HG03558 (cell line): ENCODE data around the gene TBX21.

ENCODE experiments used
- ATAC-seq: cut with Tn5 transposase; IDR thresholded peaks from one replicate; pipeline ENCODE4 v1.9.1; 2021; ENCODE audit warnings: moderate number of reproducible peaks; ENCODE audit not compliant: unreplicated experiment; ENCODE audit errors: extremely low read depth

Gene TBX21, protein sequence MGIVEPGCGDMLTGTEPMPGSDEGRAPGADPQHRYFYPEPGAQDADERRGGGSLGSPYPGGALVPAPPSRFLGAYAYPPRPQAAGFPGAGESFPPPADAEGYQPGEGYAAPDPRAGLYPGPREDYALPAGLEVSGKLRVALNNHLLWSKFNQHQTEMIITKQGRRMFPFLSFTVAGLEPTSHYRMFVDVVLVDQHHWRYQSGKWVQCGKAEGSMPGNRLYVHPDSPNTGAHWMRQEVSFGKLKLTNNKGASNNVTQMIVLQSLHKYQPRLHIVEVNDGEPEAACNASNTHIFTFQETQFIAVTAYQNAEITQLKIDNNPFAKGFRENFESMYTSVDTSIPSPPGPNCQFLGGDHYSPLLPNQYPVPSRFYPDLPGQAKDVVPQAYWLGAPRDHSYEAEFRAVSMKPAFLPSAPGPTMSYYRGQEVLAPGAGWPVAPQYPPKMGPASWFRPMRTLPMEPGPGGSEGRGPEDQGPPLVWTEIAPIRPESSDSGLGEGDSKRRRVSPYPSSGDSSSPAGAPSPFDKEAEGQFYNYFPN

DNA sequence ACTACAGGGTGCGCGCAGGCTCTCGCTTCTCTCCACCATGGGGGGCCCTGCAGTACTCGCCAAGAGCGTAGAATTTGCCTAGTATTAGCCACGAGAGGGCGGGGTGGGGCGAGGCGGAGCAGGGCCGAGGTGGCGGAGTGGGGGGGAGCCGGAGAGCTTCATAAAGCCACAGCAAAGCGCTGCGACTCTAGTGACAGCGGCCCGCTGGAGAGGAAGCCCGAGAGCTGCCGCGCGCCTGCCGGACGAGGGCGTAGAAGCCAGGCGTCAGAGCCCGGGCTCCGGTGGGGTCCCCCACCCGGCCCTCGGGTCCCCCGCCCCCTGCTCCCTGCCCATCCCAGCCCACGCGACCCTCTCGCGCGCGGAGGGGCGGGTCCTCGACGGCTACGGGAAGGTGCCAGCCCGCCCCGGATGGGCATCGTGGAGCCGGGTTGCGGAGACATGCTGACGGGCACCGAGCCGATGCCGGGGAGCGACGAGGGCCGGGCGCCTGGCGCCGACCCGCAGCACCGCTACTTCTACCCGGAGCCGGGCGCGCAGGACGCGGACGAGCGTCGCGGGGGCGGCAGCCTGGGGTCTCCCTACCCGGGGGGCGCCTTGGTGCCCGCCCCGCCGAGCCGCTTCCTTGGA is at the start of gene TBX21:
TSS of gene TBX21 (plus strand) at position 190 of the 627 bp plus-strand sequence. CDS start at position 409, 219 bp downstream.
- ATAC-seq = no peak

DNA sequence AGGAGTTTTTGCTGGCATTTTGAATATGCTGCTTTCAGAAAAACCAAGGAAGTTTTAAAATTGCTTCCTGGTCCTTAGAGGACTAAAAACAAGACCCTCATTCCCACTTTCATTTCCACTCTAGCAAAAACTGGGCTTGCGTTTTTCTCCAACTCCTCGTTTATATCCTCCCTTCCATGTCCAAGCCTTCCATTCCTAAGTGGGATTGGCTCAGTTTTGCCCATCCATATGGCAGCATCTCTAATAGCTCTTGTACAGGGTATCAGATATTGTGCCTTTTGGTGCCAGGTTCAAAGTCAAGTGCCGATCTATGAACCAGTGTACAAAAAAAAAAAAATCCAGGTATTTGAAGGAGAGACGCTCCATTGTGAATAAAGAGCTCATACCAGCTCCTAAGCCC is 49.0 kb upstream of the TBX21 start:
- no peak for ATAC-seq

DNA sequence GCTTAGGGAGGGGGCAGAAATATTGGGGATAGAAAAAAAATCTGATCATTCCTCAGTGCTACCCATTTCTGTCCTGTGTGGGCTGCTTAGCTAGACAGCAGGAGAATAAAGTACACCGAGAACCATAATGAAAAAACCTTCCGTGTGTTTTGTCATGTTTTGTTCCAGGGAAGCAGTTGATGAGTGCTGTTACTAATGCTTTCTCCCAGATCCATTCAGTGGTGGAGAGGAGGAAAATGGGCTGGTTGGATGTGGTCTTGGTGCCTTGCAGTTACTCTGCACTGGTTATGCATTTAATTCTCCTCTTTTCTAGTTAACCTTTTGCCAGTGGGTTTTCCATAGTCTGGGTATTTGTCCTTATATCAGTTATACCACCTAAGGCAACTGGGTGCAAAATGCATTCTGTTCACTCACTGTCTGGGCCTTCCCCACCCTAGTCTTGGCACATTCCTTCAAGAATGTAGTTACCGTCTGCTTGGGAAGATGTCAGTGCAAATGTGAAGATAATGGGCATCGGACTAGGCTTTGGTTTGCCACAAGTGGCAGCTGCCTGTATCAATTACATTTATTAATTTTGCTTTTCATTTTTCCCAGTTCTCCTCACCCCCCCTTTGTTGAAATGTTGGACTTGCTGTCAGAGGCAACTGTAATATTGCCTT is 48.4 kb upstream of the TBX21 start:
- ATAC-seq = no peak

DNA sequence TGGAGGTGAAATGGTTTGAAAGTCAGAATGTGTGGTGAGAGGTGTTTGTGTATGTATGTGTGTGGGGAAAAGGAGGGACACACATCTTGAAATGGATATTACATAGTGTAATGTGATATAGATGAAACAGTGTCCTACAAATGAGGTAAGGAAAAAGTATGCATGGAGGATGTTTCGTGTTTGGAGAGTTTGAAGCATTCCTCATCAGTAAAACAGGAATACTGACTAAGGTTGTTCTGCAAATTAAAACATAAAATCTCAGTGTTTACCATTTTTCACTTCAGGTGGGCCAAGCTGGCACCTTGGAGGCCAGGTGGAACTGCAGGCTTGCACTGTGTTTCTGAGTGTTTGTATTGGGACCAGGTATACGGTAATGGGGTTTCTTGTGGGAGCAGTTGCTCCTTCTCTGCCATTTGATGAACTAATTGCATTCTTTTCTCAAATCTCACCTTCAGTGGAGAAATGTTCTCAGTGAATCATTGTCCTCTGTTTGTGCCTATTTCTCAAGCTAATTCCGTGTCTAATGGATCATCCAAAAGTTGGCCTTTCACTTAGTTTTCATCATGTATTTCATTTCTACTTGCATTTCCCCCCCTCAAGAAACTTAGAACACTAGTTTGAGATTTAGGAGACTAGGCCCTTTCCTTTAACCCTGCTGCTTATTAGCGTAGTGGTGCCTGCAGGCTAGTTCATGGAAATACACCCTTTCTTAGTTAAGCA is 47.3 kb upstream of the TBX21 start:
- ATAC-seq = no peak

DNA sequence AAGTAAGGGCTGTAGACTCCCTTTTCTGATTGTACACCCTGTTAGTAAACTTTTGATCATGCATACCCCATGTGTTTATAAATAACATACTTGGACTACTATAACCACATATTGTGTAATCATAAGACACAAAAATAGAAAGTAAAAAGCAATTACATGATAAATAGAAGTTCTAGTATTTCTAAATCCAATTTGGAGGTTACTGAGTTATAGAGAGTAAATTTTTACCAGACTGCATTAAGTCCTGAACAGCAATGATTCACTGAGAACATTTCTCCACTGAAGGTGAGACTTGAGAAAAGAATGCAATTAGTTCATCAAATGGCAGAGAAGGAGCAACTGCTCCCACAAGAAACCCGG is 46.8 kb upstream of the TBX21 start:
- ATAC-seq = no peak

DNA sequence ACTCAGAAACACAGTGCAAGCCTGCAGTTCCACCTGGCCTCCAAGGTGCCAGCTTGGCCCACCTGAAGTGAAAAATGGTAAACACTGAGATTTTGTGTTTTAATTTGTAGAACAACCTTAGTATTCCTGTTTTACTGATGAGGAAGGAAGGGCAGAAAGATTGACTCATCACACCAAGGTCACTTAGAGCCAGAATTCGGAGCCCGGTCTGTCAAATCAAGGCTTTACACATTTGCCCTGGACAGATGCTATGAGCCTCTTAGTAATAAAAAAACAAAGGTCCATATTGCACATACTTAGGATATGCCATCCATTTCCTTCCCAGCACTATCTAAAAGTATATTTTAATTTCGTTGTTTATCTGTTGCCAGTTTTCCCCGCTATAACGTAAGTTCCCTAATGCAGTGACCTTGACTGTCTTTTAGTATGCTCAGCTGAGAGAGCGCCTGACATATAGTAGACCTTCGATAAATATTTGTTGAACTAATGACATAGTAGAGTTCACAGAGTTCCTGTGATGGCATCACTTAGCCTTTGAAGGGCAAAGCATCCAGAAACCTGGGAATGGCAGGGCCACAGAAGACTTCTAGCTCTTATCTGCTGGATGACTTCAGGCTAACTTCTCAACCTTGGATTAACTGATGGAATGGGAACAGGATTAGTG is 46.2 kb upstream of the TBX21 start:
- ATAC-seq = no peak

DNA sequence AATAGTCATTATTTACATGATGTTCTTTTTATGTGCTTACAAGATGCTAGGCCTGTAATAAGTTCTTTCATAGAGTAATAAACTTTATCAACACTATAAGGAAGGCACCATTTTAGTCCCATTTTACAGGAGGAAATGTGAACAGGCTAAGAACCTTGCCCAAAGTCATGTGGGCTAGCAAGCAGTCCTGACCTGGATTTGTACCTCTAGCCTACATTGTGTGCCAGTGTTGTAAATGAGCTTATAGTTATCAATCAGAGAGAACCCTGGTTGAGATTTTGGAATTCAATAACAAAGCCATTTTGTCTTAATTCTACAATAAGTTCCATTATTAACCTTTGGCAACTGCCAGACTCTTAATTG is 45.7 kb upstream of the TBX21 start:
- ATAC-seq = no peak

DNA sequence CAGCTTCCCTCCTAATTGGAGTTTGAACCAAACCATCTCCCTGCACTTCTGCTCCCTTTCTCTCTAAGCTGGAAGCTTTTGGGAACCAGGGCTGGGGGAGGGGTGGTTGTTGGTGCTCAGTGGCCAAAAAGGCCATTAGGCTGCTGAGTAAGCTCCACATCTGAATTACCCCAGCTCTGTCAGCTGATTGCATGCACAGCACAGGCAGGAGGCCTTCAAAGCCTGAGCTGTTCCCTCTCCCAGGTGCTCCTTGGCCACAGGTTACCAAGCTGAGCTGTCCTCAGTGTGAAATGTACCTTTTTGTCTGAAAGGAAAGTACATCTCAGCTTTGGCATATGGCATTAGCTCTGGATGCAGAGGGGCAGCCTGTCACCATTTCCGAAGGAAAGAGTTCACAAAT is 45.3 kb upstream of the TBX21 start:
- no peak for ATAC-seq

DNA sequence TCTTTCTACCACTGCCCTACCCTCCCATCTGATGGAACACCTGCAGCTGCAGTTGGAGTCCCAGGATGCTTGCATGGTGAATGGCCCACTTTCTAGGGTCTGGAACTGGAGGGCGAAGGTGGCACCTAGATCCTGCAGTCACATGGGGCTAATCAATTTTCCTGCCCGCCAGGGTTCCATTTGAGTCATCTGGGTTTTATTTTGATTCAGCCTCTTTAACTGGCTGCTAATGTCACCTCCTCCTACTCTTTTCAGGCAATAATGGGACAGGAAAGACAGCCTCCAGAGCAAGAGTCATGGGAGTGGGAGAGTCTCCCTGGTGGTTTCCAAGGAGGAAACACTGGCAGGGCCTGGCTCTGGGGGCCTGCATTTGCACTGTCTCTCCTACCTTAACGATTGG is 42.9 kb upstream of the TBX21 start:
- ATAC-seq = no peak

DNA sequence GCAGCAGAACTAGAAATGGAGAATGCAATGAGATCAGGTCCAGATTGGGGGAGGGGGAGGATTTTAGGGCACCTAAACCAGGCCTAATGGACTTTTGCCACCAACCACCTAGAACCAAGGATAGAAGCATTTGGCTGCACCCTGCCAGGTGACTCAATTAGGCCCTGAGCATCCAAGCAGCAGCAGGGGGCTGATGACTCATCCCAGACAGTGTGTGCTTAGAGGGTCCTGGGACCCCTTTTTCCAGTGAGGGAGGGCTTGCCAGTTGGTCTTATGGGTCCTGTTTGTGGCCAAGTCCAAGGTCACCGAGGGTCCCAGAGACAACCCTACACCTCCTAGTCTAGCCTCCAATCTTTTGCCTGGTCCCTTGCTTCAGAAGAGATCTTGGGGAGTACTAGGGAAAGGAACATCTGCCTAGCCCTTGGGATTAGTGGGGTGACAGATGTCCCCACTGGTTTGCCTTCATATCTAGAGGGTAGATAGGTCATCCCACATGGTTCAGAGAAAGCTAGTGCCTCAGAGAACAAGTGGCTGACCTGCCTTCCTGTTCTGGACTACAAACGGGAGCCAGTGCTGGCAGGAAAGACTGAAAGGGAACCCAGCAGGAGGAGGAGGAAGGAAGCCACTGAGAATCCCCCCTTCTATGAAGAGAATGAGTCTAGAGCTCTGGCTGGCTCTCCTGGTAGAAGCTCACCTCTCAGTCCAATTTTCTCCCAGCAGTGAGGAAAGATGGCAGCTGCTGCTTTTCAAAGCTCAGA is 40.7 kb upstream of the TBX21 start:
- no peak for ATAC-seq

DNA sequence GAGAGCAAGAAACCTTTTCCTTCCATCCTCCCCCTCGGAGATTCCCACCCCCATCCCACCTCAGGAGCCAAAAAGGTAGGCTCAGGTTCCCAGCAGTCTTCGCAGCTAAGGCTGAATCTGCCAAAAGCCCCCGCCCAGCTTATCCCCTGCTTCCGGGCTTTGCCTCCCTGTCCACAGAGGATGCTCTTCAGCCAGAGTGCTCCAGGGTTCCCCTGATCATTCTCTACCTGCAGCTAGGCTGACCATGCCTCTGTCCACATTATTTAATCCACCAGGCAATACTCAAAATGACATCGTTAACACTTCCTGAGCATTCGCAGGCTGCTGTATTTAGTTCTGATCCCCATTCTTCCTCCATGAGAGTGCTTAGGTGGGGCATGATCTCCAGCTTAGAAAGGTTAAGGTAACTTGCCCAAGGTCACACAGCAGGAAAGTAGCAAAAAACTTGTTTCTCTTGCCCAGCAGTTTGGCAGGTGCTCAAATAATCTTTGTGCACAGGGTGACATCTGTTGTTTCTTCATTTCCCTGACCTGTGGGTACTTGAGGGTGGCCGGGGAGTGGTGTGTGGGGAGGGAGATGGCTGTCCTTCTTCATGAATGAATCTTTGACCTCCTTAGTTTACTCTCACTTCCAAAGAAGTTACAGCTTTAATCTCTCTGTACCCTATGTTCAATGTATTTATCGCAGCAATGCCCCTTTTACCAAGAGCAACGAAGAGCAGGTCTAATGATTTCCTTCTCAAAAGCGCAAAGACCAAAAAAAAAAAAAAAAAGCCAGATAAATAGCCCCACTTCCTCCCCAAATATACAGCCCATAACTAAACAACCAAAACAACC is 39.9 kb upstream of the TBX21 start:
- ATAC-seq = no peak

DNA sequence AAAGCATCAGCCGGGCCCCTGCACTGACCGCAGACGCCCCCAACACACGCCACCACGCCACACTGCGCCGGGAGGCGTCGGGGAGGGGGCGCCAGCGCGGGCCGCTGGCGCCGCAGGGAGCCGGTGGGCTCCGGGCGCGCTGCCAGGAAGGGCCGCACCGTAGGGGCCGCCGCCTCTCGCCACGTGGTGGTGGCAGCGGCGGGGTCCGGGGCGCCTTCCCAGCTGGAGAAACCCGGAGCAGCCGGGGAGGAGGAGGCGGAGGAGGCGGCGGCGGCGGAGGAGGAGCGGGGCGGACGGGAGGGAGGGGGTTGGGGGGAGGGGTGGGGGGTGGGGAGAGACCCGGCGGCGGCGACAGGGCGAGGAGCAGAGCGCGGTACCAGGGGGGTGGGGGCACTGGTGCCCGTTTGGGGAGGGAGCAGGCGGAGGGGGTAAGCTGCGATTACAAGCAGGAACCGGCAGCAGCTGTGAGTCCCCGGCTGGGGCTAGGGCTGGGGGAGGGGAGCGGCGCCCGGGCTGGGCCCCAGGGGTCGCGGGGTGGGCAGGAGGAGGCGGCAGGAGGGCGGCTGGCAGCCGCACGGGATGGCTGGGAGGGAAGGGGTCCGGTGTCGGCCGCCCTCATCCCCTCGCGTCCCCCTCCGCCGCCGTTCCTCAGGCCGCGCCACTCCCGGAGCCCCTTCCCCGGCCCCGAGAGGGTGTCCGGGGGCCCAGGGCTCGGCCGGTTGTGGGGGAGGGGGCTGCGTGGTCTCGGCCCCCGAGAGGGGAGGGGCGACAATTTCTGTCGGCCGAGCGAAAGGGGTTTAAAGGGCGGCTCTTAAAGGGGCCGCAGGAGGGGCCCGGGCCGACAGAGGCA is 39.1 kb upstream of the TBX21 start, which contains the start of gene TBKBP1:
TSS of gene TBKBP1 (plus strand) at position 431 of the 850 bp plus-strand sequence. CDS start 1,952 bp downstream, outside the sequence.
- no peak for ATAC-seq

DNA sequence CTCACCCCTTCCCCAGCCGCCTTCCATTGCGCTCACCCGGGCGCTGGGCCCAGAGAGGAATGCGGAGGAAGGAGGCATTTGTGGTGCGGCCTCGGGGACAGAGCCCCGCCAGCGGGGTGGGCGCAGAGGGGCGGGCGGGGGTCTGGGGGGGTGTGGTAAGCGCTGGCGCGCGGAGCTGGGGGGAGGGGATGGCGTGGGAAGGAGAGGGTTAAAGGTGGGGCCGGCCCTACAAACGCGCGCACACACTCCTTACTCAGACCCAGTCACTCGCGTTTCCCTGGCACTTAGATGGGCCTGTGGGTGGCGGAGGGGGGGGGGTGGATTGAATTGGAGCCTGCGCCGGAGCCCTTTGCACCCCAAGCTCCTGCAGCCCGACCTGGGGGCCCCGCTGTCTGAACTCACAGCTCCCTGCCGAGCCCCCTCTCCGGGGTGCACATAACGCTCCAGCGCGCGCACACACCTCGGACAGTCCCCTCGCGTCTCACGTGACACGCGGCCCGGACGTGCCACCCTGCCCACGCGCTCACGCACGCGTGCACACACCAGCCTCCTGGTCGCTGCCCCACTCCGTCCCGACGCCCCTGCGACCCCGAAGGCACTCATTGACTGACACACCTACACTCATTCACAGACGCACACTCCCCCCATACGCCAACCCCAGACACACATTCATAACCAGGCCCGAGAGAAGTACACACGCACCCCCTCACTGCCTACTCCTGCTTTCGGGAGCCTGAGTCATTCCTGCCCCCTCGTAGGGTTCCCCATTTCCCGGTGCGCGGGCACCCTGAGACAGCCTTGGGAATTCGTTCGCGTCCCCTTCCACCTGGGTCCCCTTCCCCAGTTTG is 38.2 kb upstream of the TBX21 start:
- no peak for ATAC-seq

DNA sequence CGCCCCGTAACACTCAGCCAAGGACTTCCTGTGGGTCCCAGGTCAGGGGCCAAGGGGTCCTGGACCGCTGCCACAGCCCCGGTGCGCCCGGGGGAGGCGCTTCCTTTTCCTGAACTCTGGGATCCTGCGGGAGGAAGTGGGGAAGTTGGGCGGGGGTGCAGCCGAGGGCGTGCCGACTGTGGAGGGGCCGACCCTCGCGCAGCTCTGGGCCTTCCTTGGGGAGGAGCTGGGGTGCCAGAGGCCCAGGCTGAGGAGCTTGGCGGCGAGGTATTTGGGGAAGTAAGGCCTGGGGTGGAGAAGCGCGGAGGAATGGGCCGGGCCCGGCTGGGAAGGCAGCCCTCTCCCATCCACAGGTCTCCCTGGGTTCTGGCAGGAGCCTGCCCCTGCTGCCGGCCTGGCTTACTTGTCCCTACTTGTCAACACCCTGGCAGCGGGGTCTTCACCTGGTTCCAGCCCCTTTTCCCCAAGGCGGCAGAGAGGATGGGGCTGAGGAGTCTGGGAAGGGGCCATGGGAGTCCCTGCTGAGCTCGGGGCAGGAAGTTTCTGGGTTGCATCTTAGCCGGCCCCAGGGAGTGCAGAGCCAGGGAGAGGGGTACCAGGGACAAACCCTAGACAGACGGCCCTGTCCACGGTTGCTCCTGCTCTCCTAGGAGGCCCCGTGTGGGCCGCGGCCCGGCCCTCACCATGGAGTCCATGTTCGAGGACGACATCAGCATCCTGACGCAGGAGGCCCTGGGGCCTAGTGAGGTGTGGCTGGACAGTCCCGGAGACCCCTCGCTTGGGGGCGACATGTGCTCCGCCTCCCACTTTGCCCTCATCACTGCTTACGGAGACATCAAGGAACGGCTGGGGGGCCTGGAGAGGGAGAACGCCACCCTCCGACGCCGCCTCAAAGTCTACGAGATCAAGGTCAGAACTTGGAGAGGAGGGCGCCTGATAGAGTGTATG is 37.3 kb upstream of the TBX21 start:
- ATAC-seq = no peak
